ENCODE data around the gene ARMC2.

Gene ARMC2

DNA sequence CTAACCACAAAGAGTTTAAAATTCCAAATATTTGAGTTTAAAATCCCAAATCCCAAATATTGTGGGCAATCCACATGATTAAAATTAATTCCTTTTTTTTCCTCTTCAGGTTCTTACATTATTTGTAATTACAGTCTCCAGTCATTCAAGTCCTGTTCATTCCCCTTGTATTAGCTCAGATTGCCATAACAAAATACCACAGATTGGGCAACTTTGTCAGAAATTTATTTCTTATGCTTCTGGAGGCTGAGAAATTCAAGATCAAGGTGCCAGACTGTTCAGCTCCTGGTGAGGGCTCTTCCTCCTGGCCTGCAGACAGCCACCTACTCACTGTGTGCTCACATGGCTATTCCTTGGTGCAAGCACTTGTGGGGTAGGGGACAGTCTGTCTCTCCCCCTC is 105.5 kb downstream of the ARMC2 start:
- H3K9me3 ChIP-seq (ENCODE audit: low read length), result no peaks in the 10 kb centered on the region
- no peak overlapping the region for H3K4me2 ChIP-seq (ENCODE audit: low read length)
- no peak overlapping the region for H3K4me3 ChIP-seq (ENCODE audit: low read depth, low read length, poor library complexity, severe bottlenecking)
- H2AFZ ChIP-seq (ENCODE audit: low read length), result no peak overlapping the region
- H3K36me3 ChIP-seq (ENCODE audit: insufficient read depth, low read length), result no peaks in the 10 kb centered on the region
- H3F3A ChIP-seq (ENCODE audit: insufficient read depth, low read length), result no peaks in the 10 kb centered on the region
- H3K27me3 ChIP-seq (ENCODE audit: insufficient read depth, low read length), result no peaks in the 10 kb centered on the region
- no peak for TF ChIP-seq EZH2 (IDR thresholded peaks at IDR 0.05; ENCODE audit: borderline replicate concordance, low read length)
- no peak for TF ChIP-seq CTCF (IDR thresholded peaks at IDR 0.05; ENCODE audit: low read length)
- H3K9me2 ChIP-seq (ENCODE audit: low read depth, low read length), result no peaks in the 10 kb centered on the region
- H4K20me1 ChIP-seq (ENCODE audit: insufficient read depth, low read length), result no peaks in the 10 kb centered on the region
- no peak overlapping the region for H3K27ac ChIP-seq (ENCODE audit: low read depth, low read length, poor library complexity, severe bottlenecking)
- no peak overlapping the region for H3K9ac ChIP-seq (ENCODE audit: low read length)
- no peaks in the 10 kb centered on the region for H3K4me1 ChIP-seq (ENCODE audit: insufficient read depth, low read length, severe bottlenecking)
- no peaks in the 10 kb centered on the region for H3K79me2 ChIP-seq (ENCODE audit: insufficient read depth, low read length)

GRCh38 chr6:108955329-108955949 is 107.2 kb downstream of the ARMC2 start:
- H3K27me3 ChIP-seq (ENCODE audit: insufficient read depth, low read length), result no peaks in the 10 kb centered on the region
- no peaks in the 10 kb centered on the region for H3K36me3 ChIP-seq (ENCODE audit: insufficient read depth, low read length)
- H3K4me2 ChIP-seq (ENCODE audit: low read length), result no peak overlapping the region
- H3K4me1 ChIP-seq (ENCODE audit: insufficient read depth, low read length, severe bottlenecking), result no peaks in the 10 kb centered on the region
- TF ChIP-seq EZH2 (IDR thresholded peaks at IDR 0.05; ENCODE audit: borderline replicate concordance, low read length) (no peak), CTCF (IDR thresholded peaks at IDR 0.05; ENCODE audit: low read length) (no peak)
- H3K9me3 ChIP-seq (ENCODE audit: low read length), result no peaks in the 10 kb centered on the region
- H2AFZ ChIP-seq (ENCODE audit: low read length), result no peak overlapping the region
- H4K20me1 ChIP-seq (ENCODE audit: insufficient read depth, low read length), result no peaks in the 10 kb centered on the region
- H3K9ac ChIP-seq (ENCODE audit: low read length), result no peak overlapping the region
- H3K9me2 ChIP-seq (ENCODE audit: low read depth, low read length), result no peaks in the 10 kb centered on the region
- no peaks in the 10 kb centered on the region for H3F3A ChIP-seq (ENCODE audit: insufficient read depth, low read length)
- H3K4me3 ChIP-seq (ENCODE audit: low read depth, low read length, poor library complexity, severe bottlenecking), result no peak overlapping the region
- H3K27ac ChIP-seq (ENCODE audit: low read depth, low read length, poor library complexity, severe bottlenecking), result no peak overlapping the region
- H3K79me2 ChIP-seq (ENCODE audit: insufficient read depth, low read length), result no peaks in the 10 kb centered on the region

- Histone ChIP-seq H3K27me3 (ENCODE audit: insufficient read depth, low read length) (no peaks in the 10 kb centered on the region), H3K79me2 (ENCODE audit: insufficient read depth, low read length) (no peaks in the 10 kb centered on the region), H3K9me2 (ENCODE audit: low read depth, low read length) (no peaks in the 10 kb centered on the region), H3K9me3 (ENCODE audit: low read length) (no peaks in the 10 kb centered on the region), H3K4me2 (ENCODE audit: low read length) (no peak overlapping the region), H3F3A (ENCODE audit: insufficient read depth, low read length) (no peaks in the 10 kb centered on the region), H3K4me1 (ENCODE audit: insufficient read depth, low read length, severe bottlenecking) (no peaks in the 10 kb centered on the region), H3K27ac (ENCODE audit: low read depth, low read length, poor library complexity, severe bottlenecking) (no peak overlapping the region), H3K4me3 (ENCODE audit: low read depth, low read length, poor library complexity, severe bottlenecking) (no peak overlapping the region), H3K36me3 (ENCODE audit: insufficient read depth, low read length) (no peaks in the 10 kb centered on the region), H4K20me1 (ENCODE audit: insufficient read depth, low read length) (no peaks in the 10 kb centered on the region), H3K9ac (ENCODE audit: low read length) (no peak overlapping the region), H2AFZ (ENCODE audit: low read length) (no peak overlapping the region)
- no peak for TF ChIP-seq EZH2 (IDR thresholded peaks at IDR 0.05; ENCODE audit: borderline replicate concordance, low read length)
- TF ChIP-seq CTCF (IDR thresholded peaks at IDR 0.05; ENCODE audit: low read length), result no peak
These were observed 109.0 kb downstream of the ARMC2 start for GRCh38 chr6:108957221-108957620.

All from OCI-LY1 (cell line).